ENCODE measurements around the gene TIMM23.
"Not testable (repeated sequence)": the region's sequence is repeated elsewhere in the genome, so short reads cannot be mapped to it uniquely, and the experiment has no call there.

DNA sequence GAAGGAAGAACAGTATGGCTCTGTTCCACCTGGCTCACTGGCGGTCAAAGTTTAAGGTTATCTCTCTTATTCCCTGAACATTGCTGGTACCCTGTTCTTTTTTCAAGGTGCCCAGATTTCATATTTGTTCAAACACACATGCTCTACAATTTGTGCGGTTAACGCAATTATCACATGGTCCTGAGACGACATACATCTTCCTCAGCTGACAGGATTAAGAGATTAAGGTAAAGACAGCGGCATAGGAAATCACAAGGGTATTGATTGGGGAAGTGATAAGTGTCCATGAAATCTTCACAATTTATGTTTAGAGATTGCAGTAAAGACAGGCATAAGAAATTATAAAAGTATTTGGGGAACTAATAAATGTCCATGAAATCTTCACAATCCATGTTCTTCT is 27.7 kb downstream of the TIMM23 start:
- not testable (repeated sequence) for TF ChIP-seq POLR2A, POLR2AphosphoS5, POU2F2 (IDR thresholded peaks at IDR 0.05; ENCODE audit: low read depth, low read length)

Measured in GM12891 (cell line).